ENCODE data around the gene GULP1. TPM values are rescaled to one million over a fixed set of nuclear protein-coding genes. Genes with fewer than 3 reads are reported as not detected.
"Not testable (repeated sequence)": the region's sequence is repeated elsewhere in the genome, so short reads cannot be mapped to it uniquely, and the experiment has no call there.

GULP1 gene
- polyA plus RNA-seq, 5 donors = 63.9 to 113 (median 95.5) TPM

DNA sequence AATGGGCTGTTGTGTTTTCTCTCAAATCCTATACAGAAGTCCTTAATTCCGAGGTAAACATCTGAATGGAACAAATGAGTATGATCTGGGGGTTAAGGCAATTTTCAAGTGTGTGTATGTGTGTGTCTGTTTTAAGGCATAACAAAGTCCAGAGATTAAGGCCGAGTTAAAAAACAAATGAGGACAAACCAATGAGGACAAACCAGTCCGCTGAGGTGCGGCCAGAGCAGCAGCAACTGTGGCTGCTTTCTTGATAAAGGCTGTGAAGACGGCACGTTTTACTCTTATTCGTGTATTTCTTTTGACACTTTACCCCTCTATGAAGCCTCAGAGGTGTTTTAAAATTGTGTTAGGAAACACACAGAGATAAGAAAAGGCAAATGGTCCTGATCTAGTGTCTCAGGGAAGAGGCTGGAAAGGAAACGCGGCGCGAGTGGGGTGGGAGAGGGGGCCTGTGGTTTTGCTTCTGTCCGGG is 495 bp upstream of the GULP1 start:
- DNase-seq = no peak

DNA sequence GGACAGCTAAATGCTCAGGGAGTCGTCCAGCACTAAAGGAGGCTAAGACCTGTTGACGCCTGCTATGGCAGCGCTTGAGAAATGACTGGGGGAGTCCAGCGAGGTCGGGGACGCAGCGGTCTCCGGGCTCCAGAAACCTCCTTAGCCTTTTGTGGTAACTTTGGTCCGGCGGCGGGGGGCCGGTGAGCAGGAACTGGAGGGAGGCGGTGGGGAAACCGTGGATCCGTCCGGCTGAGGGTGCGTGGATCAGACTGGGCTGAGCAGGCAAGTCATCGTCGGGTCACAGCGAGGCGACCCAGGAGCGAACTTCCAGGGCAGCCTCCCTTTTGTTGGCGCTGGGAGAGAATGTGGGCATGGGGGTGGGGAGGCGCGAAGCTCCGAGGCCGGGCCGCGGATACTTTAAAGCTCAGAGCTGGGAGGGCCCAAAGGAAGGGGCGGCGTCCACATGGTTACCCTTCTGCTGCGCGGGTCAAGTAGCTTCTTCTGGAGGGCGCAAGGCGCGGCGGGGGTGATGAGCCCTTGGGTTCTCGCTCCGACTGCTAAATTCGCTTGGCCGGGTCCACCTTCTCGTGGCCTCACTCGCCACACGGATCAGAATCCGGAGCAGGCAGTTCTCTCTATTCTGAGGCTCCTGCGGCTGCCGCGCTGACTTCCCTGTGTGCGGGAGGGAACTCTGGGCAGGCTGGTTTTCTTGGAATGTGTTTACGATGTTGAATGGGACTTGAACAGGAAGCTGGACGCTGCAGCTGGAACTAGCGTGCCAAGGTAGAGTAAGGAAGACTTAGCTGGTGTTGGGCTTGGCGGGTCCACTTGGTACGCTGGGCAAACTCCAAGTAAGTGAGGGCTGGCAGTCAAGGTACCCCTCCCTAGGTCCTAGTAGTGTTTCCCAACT is 920 bp downstream of the GULP1 start:
- DNase-seq = peak; percentile 82 to 84

DNA sequence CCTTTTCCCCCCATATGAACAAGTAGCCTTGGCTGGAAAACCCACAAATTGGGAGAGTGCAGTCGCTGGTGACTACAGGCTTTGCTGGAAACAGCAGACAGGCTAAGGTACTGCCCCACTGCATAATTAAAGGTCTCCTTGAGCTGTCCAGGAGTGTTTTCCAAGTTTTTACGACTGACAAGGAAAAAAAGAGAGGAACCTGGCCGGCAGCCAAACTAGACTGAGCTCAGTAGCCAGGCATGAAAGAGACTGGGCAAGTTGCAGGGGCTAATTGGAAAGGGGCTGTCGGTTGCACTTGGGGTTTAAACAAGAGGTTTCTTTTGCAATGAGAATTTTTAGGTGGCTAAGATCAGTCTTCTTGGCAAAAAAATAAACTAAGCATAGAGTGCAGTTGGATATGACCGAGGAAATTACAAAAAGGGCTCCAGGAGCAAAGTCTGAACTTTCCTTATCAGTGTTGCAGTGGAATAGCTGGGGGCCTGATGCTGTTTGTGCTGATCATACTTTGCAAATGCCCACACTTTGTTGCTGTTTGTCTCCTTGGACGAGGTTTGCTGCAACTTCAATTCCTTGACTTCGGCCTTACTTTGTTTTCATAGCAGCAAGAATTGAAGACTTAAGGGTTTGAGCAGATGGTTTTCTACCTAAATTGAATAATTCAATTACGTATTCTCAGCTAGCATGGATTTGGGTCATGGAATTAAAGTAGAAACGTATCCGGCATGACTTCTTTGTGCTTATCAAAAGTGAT is 2.1 kb downstream of the GULP1 start:
- DNase-seq = peak; percentile 69 to 71

DNA sequence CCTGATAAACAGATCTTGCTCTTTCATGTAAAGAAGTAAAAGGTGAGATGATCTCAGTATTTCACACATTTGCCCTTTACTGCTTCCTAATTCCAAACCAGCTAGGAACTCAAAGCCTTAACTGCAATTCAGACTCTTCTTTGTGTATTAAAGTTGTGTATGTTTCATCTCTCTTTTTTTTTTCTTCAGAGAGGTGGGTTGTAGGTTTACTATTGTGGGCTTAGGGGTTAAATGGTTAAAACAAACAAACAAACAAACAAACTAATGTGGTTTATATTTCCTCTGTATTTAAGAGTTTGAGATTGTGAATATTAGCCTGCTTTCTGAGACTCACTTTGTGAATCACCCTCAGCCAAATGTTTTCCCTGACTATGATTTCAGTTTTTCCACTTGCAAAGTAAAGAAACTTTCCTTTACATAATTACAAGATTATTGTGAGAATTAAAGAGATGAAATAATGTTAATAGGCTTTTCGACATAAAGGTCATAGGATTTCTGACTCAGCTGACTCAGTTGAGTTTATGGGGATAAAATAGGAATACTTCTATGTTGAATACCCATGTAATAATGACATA is 2.8 kb downstream of the GULP1 start:
- no peak for DNase-seq

DNA sequence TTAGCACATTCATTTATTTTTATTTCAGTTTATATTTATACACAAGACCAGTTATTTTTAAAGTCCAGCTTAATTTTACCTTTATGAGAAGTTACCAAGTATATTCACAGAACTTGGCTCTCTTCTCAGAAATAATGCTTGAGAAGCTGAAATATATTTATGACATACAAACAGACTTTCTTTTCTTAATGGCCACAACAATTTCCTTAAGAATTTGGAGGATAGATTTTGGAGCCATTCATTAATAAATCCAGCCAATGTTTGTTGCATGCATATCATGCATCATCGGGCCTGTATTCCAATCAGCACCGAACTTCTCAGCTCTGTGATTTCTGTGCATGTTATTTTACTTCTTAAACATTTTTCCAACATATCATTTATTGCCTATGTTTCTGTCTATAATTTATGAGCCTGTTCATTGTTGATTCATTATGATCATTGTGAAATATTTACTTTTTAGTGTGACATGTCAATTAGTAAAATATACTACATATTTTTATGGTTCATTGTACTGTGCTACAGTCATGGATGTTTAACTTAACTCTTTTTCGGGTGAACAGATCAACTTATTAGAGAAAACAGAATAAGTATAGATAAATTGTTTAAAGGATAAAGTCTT is 3.5 kb downstream of the GULP1 start:
- no peak for DNase-seq

DNA sequence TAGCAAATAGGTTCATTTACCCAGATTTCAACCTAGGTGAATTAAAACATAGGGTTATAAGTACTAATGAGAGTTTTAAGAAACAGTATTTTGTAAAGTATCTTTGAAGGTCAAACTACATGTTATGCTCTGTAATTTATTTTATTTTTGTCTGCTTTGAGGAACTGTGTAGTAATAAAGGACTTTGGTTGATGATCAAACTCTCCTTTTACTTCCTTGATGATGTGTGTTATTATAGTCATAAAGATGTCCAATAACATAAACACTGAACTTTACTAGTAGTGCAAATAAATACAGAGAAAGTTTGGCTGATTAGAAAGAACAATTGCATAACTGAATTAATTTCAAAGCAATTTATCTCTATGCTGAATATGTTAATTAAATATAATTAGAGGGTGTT is 6.3 kb downstream of the GULP1 start:
- no peak for DNase-seq

DNA sequence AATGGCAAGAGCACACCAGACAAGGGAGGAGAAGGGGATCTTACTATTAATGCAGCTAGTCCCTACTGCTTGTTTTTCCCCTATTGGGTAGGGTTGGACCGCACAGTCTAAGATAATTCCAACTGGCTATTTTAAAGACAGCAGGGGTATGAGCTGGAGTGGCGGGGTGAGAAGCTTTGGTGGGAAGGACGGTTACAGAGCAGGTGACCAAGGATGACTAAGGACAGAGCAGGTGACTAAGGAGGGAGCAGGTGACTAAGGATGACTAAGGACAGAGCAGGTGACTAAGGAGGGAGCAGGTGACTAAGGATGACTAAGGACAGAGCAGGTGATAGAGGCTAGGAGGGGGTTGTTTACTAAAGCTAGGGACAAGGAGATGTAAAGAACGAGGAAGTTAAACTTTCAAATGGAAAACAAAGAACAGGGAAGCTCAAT is 7.3 kb downstream of the GULP1 start:
- not testable (repeated sequence) for DNase-seq

DNA sequence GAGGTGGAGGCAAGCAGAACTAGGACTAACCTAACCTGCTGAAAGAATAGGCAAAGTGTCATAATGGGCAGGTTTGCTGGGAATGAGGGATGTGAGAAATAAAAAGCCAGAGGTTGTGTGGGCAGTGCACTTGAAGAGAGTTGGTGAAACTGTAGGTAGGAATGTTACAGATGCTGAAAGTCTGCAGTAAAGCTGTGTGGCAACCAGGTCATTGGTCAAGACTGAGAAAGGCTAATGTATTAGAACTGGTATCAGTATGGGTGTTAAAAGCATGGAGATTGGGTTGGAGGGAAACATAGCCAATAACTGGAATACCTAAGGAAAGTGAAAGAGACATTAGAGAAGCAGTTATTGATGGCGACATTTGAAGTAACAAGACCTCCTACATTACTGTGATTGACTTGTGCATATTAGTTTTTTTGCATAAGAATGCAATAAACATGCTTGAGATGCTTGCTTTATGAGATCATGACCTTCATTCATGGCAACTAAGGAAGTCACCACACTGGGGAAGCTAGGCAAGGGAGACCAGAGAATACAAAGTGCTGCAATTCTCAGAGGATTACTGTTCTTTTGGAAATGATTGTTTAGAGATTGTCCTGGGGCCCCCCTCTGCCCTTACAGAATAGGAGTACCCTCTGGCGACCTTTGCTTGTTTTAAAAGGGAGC is 11.8 kb downstream of the GULP1 start:
- no peak for DNase-seq

DNA sequence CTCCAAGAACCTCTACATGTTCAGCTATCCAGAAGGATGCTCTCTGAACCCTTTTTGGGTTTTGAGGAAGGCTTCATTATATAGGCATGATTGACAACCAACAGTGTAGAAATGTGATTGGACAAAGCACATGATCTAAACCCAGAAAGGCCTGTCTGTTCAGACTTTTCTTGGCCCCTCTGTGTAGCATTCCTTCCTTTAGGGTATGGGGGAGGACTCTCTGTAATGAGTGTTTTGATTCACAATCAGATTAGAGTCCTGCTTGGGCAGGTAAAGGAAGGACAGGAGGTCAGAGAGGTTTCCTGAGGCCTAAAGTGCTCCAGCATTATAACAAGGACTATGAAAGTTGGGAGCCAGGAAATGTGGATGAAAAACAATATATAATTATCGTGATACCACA is 13.6 kb downstream of the GULP1 start:
- DNase-seq = no peak

DNA sequence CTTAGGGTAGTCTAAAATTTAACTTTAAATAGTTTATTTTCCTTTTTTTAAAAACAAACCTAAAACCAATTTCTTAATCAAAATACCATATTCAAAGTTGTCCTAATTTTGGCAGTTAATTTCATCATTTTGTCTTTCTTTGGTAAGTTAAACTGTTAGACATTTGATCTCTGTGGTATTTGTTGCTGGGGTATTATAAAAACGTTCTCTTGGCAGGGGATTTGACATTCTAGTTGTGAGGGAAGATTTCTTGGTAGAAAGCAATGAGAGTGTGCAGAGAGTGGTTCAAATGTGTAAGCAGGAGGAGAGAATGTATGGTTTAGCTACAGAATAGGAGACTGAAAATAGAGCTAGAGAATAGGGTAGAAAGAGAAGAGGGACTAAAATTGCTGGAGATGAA is 14.6 kb downstream of the GULP1 start:
- DNase-seq = no peak

DNA sequence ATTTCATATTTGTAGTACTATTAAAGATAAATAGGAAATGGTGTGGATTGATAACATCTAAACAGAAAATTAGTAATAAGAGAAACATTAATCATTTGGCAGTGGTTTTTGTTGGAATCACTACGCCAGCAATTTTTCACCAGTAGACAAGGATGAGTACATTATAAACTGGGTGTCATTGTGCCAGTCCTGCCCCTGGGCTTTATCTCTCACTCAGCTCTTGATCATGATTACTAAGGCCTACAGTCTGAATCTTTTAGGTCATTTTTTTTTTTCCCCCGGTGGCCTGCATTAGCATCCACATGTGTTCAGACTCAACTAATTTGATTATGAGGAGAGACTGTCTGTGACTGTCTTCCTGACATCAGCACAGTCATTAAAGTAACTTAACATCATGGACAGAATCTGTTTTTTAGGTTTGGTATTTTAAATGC is 16.2 kb downstream of the GULP1 start:
- no peak for DNase-seq

DNA sequence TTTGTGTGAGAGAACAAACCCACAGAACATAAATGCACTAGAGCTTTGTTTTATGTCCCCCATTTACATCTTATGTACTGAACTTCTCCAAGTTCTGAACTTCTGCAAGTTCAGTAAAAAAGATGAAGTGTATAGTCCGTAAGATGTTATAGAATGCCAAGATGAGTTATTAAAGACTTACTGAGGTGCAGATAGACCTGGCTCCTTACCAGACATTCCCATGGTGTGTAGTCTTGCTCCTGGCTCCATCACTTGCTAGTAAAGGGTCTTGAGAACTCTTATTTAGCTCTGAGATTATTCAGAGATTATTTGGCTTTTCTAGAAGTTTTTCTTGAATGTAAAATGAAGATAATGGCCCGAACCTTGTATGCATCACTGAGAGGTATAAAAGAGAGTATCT is 16.8 kb downstream of the GULP1 start:
- no peak for DNase-seq

DNA sequence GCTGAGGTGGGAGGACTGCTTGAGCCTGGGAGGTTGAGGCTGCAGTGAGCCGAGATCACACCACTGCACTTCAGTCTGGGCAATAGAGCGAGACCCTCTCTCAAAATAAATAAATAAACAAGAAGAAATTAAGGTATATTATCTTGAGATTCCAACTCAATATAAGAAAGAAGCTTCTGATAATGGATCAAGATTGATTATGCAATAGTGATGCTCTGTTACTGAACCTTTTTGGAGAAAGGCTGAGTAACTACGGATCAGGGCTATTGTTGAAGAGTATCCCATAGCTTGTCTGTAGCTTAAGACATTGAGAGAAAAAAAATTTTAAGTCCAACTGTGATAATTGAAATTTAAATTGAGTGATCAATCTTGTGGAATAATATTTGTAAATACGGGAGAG is 17.7 kb downstream of the GULP1 start:
- no peak for DNase-seq

DNA sequence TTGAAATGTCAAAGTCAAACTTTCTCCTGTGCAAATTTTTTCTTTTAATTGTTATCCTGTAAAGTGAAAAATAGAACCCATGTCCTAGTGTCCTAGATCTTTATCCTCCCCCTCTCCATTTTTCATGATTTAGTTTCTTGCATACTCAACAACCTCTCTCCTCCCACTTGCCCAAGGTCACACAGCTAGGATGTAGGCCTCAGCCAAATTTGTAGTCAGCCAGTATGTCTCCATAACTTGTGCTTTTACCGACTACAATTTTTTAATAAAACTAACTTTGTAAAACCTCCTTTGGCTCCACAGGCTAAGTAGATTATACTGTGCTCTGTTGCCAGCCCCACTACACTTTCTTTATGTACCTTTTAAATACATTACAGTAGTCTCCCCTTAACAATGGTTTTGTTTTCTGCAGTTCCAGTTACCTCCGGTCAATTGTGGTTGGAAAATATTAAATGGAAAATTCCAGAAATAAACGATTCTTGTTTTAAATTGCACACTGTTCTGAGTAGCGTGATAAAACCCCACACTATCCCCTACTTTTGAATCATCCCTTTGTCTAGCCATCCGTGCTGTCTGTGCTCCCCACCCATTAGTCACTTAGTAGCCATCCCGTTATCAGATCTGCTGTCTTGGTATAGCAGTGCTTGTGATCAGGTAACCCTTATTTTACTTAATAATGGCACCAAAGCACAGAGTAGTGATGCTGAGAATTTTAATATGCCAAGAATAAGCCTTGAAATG is 22.8 kb downstream of the GULP1 start:
- no peak for DNase-seq

DNA sequence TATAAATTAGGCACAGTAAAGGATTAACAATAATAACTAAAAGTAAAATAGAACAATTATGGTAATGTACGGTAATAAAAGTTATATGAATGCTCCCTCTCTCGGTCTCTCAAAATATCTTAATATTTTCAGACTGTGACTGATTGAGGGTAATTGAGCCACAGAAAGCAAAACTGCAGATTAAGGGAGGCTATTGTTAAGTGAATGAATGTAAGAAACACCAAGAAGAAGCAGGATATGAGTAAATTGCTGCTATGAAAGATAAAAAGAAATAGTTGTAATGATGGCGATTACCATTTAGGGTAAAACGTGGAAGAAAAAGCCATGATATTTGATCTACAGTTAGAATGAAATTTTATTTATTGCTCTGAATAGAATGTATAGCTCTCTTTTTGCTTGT is 24.1 kb downstream of the GULP1 start:
- no peak for DNase-seq

DNA sequence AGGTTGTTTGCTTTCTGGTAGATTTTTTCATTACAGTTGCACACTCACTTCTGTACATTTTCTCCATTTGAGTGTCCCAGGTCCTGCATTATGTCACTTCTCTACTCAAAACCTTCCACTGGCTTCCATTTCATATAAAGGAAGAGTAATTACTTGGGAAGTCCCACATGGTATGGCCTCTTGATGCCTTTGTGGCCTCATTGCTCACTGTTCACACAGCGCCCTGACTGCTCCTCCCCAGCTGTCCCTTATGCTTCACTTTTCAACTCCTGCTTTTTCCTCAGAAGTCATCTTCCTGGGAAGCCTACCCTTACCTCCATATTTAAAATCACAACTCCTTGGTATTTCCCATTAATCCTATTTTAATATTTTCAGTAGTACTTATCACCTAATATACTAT is 24.7 kb downstream of the GULP1 start:
- no peak for DNase-seq

DNA sequence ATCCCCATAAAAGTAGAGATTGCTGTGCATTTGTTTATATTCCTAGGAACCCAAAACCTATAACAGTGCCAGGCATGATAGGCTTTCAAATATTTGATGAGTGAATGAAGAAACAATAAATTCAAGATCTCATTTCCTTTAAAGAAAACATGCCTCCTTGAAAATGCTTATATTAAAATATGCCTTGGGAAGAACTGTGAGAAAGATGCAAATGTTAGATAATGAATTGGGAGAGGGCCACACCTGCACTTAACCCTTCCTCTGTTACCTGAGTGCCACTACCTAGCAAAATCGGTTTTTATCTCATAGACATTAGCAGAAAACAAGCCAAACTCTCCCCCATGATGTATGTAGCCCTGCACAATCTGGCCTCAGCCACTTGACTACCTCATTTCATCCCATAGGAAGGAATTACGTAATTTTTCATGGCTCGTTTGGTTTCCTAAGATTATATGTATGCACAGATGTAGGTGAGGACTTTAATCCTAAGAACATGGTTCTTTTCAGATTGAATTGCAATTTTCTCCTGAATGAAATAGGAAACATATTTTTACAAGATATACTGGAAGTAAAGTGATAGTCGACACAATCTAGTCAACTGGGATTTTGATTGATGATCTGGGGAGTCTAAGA is 25.2 kb downstream of the GULP1 start:
- DNase-seq = no peak

DNA sequence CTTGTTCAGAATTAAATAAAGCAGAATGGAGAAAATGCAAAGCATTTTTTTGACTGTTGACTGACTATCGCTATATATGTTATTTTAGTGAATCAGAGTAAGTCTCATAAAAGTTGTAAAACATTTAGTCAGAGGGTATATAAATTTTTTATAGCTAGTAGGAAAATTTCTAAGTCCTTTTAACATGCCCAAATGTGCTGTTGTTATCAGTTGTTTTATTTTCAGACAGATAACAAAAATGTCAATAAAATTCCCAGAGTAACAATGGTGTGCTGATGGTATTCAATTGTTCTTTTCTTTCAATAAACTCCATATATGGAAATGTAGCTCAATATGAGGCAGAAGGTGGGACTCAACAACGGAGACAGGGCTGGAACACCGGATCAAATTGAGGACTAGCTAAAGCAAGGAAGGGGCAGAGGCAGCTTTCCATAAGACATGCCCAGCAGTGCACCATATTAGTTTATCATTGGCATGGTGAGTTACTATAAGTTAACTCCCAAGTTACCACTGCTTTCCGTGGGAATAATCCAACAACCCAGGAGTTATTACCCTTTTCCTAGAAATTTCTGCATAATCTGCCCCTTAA is 26.6 kb downstream of the GULP1 start:
- DNase-seq = no peak

DNA sequence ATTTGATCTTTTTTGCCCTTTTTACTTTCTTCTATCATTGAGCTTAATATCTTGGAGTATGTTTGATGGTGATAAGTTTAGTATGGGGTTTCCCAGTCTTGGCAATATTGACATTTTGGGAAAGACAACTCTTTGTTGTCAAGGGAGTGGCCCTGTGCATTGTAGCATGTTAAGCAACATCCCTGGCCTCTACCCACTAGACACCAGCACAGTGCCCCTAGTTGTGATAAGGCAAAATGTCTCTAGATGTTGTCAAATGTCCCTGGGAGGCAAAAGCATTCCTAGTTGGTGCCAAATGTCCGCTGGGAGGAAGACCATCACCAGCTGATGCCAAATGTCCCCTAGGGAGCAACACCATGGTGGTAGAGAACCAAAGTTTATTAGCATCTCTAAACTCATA is 28.2 kb downstream of the GULP1 start:
- no peak for DNase-seq

DNA sequence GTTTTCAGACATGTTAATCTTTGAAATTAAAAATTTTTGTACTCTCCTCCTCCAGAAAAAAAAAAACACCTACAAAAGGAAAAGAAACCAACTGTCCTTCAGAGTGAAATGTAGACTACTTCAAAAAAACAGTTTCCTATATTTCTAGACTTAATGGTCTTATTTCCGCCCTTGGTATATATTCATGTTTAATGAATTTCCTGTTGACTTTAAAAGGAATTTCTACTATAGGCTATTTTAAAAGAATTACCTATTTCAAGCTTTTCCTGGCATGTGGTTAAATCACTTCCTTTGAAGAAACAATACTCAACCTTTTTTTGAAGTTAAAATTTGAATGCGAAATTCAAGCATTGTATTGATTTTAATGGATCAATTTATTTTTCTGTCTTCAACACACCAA is 29.2 kb downstream of the GULP1 start:
- no peak for DNase-seq

Data from right lung (tissue), 5 donors.